ENCODE measurements around the gene EFNA5. TPM values are rescaled to one million over a fixed set of nuclear protein-coding genes. Genes with fewer than 3 reads are reported as not detected.
A peak's percentile ranks its signal among the peaks of the same experiment; 100 is the strongest.

The EFNA5 gene
- total RNA-seq, 6 experiments from 2014 or later: 0.26 TPM; not detected in 5

GRCh38 chr5:107576736-107577393, 93.9 kb downstream of the EFNA5 start:
- no peaks in the 10 kb centered on the region for H3K9me3 Mint-ChIP-seq
- no peaks in the 10 kb centered on the region for H3K36me3 Mint-ChIP-seq (ENCODE audit: low read depth)
- TF ChIP-seq CTCF (IDR thresholded peaks at IDR 0.05): no peak
- H3K4me3 Mint-ChIP-seq: no peak overlapping the region
- H3K27me3 Mint-ChIP-seq (ENCODE audit: insufficient read depth): peaks cover 14% of the 10 kb centered on the region; the same call in 1 of the 2 replicates
- DNase-seq: no peak
- H3K27ac Mint-ChIP-seq: no peak overlapping the region
- peaks cover 10% of the 10 kb centered on the region for H3K4me1 Mint-ChIP-seq (ENCODE audit: low read depth)

DNA sequence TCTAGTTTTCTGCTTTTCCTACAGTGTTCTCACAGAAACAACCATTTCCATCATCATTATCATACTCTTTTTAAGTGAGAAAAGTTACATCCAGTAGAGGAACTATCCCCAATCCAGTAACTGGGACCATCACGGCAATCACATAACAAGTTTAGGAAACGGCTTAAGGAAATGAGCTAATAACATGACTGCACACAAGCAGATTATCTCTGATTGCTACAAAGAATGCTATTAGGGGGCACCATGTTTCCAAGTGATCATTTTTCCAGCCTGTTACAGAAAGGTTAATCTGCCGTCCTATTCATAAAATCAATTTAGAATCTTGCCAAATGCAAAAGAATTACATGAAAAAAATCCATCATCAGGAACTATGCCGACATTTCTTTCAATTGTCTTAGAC, 94.6 kb downstream of the EFNA5 start:
- Mint-ChIP-seq H3K36me3 (ENCODE audit: low read depth) (no peaks in the 10 kb centered on the region), H3K27me3 (ENCODE audit: insufficient read depth) (peaks cover 11% of the 10 kb centered on the region; the same call in 1 of the 2 replicates), H3K4me1 (ENCODE audit: low read depth) (peaks cover 17% of the 10 kb centered on the region), H3K27ac (no peak overlapping the region), H3K4me3 (no peak overlapping the region), H3K9me3 (no peaks in the 10 kb centered on the region)
- no peak for DNase-seq
- no peak for TF ChIP-seq CTCF (IDR thresholded peaks at IDR 0.05)

- Mint-ChIP-seq H3K9me3 (no peaks in the 10 kb centered on the region), H3K27me3 (ENCODE audit: insufficient read depth) (peaks cover 14% of the 10 kb centered on the region), H3K4me1 (ENCODE audit: low read depth) (peaks cover 19% of the 10 kb centered on the region), H3K27ac (no peak overlapping the region), H3K4me3 (no peak overlapping the region), H3K36me3 (ENCODE audit: low read depth) (no peaks in the 10 kb centered on the region)
- TF ChIP-seq CTCF (IDR thresholded peaks at IDR 0.05): no peak
- DNase-seq: no peak
Measured at GRCh38 chr5:107574287-107574686, 96.5 kb downstream of the EFNA5 start.

- no peak for DNase-seq
- H3K27ac Mint-ChIP-seq: no peak overlapping the region; the same call in 1 of the 2 replicates
- peaks cover 14% of the 10 kb centered on the region for H3K27me3 Mint-ChIP-seq (ENCODE audit: insufficient read depth)
- no peaks in the 10 kb centered on the region for H3K9me3 Mint-ChIP-seq
- H3K4me1 Mint-ChIP-seq (ENCODE audit: low read depth): peaks cover 19% of the 10 kb centered on the region
- no peaks in the 10 kb centered on the region for H3K36me3 Mint-ChIP-seq (ENCODE audit: low read depth)
- H3K4me3 Mint-ChIP-seq: no peak overlapping the region
- no peak for TF ChIP-seq CTCF (IDR thresholded peaks at IDR 0.05)
Measured at GRCh38 chr5:107572715-107573368, 97.9 kb downstream of the EFNA5 start.

DNA sequence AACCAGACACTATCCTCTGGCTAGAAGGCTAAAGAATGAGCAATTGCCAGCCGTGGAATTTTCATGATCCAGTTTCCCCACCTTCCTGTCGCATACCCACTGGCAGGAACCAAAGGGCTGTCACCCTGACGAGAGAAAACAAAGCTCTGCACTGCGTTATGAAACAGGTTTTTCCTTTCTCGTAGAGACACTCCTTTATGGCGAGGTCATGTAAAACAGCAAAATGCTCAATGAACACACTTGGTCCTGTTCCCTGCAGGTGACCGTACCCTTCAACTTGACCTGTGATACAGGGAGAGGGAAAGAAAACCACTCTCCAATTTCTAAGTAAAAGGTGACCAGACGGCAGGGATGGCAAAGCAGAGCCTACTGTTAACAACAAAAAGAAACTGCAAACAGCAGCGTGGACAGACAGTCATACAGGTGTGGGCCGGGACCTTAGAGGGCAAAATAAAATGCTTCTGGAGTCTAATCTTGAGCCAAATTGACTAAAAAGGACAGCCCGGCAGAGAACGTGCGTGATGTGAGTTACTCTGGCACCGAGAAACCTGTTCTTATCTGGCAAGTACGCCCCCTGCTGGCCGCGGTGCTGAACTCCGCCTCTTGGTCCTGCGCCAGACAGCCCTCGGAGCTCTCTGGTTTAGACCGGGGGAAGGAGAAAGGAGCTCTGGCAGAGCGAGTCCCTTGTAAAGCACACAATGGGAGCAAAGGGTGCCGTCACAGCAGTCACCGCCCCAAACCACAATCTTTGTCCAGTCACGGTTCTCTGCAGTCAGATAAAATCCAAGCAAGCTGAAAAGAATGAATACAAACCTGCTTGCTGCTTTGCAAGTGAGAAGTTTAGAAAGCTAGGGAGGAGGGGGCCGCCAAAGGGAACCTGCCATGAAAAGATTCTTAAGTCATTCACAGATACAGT, 98.9 kb downstream of the EFNA5 start:
- peak overlapping the region; percentile 80 for H3K4me3 Mint-ChIP-seq
- H3K27me3 Mint-ChIP-seq (ENCODE audit: insufficient read depth): peaks cover 18% of the 10 kb centered on the region
- peak; percentile 97 for TF ChIP-seq CTCF (IDR thresholded peaks at IDR 0.05)
- H3K4me1 Mint-ChIP-seq (ENCODE audit: low read depth): peaks cover 19% of the 10 kb centered on the region
- no peaks in the 10 kb centered on the region for H3K36me3 Mint-ChIP-seq (ENCODE audit: low read depth)
- DNase-seq: peak; percentile 83
- no peak overlapping the region for H3K27ac Mint-ChIP-seq
- H3K9me3 Mint-ChIP-seq: no peaks in the 10 kb centered on the region
